GM21737 (cell line): ENCODE measurements around the gene TAOK1.

Experiments used
- ATAC-seq: cut with Tn5 transposase; IDR thresholded peaks from one replicate; pipeline ENCODE4 v1.9.1; 2021; ENCODE audit warnings: mild to moderate bottlenecking, moderate library complexity; ENCODE audit not compliant: unreplicated experiment

The TAOK1 gene

DNA sequence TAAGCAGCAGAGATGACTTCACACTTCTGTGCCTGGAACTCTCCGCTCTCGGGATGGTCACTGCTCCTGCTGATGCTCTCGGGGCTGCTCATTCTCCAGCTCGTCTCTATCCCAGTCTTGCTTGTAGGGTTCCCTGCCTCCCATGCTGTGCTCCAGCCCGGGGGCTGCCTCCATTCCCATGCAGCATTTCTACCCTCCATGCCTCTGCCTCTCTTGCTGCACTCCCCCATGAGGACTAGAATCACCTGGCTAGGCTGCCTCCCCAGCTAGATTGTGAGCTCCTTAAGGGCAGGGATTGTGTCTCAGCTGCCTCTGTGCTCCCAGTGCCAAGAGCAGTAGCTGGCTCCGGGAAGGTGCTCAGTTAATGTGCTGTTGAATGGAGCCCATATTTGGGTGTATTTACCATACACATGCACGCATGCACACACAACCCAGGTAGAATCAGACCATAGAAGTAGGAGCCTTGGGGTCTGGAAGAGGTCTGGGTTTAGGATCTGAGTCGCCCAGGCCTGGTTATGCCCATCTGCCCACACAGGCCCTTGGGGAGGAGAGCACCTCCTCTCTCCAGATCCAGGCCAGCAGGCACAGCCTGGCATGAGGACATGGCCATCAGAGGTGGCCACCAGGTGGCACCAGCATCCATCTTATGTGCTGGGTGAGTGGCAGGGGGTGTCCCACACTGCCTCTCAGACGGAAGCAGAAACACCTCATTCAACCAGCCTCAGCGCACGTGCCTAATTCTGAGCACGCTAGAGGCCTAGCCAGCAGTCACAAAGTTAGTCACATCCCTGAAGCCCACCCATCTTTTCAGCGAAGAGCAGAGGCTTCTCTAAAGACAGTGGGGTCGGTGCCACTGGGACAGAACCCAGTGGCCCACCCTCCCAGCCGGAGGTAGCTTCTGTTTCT, 190.0 kb downstream of the TAOK1 start:
- peak; percentile 63 for ATAC-seq

DNA sequence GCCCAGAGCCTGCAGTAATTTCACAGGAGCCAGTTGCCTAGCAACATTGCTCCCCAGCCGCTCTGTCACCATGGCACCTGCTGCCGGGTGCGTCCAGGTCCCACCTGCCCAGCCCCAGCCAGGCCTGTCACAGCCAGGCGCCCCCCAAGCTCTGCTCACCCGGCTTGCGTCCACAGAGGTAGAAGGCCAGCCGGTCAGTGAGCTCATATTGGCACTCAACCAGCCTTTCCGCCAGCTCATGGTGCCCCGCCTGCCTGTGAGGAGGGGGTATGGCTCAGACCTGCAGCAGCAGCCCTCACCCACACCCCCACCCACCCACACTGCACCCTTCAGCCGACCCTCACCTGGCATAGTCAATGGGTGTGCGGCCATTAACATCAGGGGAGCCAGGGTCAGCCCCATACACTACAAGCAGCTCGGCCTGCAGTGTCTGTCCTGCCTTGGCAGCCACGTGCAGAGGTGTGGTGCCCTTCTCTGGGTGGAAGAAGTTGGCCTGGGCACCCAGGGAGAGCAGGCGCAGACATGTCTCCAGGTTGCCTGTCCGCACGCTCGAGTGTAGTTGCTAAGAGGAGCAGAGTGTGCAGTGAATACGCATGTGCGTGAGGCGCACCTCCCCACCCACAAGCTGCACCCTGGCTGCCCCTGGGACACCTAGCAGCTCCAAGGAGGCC, 191.6 kb downstream of the TAOK1 start:
- no peak for ATAC-seq

DNA sequence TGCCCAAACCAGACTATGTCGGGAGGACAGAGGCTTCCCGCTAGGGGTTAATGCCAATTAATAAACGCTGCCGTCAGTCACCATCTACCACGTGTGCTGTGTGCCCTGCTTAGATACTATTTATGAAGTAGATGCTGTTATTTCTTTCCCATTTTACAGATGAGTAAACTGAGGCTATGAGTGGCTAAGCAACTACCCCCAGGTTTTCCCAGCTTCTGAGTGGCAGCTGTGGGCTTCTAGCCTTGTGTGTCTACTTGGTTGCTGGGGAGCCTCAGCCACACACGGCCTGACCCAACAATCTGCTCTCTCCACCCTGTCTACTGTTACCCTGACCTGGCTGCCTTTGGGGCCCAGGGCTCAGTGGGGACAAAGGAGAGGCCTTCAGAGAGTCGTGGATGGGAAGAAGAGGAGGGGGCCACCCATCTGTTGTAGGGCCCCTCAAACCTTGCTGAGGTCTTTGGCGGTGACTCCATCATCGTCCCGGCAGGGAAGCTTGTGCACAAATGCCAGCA, 192.1 kb downstream of the TAOK1 start:
- no peak for ATAC-seq

DNA sequence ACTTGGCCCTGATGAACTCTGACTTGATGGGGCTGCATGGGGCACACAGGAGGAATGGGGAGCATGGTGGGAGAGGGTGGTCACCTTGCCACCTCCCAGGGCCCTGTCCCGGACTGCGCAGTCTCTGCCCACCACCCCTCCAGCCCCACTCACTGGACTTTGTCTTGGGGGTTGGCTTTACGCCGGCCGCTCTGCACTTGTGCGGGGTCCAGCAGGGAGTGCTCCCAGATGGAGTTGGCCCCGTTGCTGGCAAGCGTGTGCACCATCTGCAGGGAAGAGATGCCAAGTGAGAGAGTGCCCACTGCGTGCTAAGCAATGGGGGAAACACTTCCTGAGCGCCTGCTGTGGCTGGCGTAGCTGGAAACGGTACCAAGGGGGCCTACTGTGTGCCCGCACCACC, 192.6 kb downstream of the TAOK1 start:
- ATAC-seq: no peak

DNA sequence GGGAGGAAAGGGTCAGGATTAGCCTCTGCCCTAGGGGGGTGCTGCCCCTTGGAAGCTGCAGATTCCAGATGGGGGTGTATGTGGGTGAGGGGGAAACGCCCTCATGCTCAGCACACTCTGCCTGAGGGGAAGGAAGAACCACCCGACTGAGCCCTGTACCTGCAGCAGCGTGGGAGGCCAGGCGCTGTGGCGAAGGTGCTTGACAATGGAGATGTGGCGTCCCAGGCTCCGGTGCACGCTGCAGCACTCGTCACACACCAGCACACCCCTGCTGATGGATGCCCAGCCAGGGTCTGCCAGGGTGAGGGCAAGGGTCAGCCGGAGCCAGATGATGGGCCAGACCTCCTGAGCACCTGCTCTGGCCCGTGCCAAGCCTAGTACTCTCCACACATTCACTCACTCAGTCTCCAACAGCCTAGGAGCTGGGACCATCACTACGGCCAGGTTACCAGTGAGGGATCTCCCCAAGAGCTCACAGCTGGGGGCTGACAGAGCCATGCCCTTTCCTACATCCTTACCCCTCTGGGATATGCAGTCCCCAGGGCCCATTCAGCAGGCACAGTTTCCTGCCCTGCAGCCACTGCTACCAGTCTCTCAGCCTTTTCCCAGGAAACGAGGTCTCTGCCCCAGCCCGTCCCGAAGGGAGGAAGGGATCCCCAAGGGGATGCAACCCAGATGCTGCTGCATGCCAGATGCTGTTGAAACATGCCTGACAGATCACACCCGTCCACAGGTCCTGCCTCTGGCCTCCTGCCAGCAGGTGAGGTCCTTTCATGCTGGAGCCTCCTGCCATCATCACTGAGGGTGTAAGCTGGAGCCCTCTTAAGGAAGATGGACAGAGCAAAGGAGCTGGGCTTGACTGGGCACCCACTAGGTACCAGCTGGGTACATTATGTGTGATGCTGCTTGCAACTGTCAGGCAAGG, 193.4 kb downstream of the TAOK1 start:
- ATAC-seq: no peak

DNA sequence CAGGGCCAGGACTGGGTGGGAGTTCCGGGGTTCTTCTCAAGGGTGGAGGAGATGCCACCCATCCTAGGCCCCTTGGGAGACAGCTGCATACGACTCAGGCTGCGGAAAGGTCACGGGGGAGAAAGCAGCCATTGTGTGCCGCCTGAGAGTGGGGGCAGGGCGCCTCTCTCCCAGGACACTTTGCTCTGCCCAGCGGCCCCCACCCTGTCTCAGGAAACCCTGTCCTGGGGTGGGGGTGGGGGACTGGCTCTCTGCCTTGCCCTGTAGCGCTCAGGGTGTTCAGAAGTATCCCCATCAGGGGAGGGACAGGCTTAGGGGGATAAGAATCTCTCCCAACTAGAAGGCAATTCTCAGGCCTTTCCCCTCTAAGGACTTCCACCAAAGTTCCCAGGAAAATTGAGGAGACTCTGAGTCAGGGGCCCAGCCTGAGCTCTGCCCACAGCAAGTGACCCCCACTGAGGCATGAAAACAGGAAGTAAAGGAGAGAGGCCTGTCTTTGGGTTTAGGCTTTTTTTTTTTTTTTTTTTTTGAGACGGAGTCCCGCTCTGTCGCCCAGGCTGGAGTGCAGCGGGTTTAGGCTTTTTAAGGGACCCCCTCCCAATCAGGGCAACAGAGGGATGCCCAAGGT, 194.4 kb downstream of the TAOK1 start:
- no peak for ATAC-seq

DNA sequence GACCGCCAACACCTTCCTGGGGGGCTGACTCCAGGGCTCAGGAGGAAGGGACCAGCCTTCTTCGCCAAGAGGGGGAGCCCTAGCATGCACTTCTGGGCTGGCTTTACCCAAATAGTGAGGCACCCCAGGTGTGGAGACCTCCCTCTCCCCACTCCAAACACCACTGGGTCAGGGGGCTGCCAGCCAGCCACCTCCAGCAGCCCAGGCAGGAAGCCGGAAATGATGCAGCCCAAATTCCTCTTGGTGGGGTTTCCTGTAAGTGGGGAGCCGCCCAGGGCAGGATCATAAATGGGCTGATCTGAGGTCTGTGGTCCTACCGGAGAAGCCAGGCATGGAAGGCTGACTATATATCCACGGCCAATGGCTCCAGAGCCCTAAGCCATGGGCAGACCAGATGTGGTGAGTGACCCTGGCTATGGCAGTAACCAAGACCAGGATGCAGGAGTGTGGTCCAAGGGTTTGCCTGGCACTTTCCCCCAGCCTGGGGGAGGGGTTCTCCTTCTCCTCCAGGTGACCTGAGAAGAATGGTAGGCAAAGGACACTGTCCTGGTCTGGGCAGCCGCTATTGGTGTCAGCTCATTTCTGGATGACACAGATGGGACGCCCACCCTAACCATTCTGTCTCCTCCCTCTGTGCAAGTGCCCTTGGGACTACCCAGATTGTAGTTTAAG, 195.1 kb downstream of the TAOK1 start:
- ATAC-seq: no peak

DNA sequence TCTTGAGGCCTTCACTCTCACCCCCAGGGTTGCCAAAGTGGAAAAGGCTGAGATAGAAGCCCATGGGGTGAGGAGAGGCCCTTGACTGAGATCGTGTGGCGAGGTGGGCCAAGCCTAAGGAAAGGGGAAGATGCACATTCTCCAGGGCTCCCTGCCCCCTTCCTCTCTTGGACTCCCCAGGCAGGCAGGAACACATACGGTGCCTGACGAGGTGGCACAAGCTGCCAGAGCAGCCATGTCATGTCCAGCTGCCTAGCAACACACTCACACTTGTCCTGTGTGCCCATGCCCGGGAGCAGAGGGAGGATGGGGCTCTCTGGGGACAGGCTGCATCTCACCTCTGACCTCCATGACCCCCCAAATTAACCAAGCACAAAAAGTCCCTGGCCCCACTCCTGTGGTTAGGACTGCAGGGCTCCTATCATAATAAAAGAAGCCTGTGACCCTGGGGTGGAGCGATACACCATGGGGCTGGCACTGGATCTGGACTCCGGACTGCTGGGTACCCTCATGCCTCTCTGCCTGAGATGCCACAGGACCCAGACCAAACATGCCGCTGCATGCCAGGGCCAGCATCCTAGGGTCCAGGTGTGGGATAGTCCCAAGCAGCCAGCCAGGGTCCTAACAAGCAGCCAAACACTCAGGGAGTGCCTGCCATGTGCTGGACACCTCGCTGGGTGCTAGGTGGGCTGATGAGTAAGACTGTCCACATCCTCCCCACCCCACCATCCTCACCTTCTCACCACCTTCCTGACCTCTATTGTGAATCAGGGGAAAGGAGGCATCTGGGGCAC, 196.7 kb downstream of the TAOK1 start:
- ATAC-seq: no peak

DNA sequence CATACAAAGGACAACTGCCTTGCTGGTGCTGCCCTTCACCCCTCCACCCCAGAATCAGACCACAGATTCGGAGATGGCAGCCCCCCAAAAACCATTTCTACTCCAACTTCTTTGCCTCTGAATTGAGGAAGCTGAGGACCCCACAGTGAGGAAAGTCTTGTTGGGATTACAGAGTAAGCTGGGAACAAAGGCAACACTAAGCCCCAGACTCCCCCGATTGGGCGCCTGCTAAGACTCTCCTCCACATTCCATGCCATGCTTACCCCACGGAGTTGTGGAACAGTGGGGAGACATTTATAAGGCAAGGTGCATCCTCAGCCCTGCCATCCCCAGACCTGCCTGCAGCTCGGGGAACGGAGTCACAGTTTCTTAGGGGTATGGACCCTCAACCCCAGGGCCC, 197.4 kb downstream of the TAOK1 start:
- no peak for ATAC-seq

DNA sequence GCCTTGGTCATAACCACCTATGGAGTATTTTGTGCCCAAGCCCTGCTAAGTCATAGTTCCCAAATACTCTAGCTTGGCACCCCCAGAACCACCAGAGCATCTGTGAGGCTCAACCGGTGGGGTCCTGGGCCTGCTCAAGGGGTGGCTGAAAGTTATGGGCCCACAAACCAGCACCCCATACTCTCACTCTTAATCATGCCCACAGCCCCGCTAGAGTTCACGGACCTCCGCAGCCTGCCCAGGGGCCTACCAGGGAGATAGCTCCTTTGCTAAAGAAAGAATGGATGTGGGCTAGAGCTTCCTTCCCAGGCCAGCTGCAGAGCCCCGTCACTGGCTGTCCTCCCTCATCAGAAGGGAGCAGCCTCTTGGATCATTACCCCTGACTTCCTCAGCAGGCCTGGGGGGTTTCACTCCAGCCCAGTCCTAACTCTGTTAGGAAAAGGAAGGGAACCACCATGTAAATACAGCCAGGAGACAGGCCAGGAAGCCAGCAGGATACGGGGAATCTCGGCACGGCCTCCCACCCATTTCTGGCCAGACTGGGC, 197.9 kb downstream of the TAOK1 start:
- ATAC-seq: no peak

DNA sequence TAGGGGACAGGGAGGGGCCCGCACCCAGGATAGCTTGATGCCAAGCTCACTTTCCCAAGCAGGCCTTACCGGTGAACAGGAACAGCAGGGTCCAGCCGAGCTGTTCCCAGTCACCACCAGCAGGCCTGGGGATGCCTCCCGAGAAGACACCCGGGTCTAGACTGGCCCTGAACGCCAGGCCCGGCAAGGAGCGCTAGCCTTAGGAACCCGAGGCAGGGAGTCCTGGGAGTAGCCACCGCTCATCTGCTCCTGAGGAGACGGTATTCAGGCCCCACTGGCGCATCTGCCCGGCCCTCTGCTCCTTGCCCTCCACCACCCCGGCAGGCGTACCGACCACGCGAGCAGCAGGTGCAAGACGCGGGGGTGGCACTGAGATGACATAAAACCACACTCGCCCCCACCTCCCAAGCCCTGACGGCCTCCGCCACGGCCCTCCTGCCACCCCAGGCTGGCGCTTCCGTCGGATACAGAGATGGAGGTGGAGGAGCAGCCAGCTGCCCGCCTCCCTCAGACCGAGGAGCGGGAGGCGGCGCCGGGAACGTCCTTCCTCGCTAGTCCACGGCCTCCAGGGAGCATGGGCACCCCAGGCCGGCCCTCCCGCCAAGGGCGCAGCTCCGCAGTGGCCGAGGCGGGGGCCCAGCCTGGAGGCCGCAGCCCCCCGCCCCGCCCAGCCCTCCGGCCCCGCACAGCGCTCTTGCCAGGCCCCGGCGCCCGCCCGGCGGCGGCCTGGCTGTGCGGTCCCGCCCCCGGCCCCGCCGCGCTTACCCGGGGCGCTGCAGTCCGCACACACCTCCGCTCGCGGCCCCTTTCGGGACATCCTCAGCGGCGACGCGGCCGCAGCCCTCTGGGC, 198.6 kb downstream of the TAOK1 start:
- peak; percentile 7 for ATAC-seq

DNA sequence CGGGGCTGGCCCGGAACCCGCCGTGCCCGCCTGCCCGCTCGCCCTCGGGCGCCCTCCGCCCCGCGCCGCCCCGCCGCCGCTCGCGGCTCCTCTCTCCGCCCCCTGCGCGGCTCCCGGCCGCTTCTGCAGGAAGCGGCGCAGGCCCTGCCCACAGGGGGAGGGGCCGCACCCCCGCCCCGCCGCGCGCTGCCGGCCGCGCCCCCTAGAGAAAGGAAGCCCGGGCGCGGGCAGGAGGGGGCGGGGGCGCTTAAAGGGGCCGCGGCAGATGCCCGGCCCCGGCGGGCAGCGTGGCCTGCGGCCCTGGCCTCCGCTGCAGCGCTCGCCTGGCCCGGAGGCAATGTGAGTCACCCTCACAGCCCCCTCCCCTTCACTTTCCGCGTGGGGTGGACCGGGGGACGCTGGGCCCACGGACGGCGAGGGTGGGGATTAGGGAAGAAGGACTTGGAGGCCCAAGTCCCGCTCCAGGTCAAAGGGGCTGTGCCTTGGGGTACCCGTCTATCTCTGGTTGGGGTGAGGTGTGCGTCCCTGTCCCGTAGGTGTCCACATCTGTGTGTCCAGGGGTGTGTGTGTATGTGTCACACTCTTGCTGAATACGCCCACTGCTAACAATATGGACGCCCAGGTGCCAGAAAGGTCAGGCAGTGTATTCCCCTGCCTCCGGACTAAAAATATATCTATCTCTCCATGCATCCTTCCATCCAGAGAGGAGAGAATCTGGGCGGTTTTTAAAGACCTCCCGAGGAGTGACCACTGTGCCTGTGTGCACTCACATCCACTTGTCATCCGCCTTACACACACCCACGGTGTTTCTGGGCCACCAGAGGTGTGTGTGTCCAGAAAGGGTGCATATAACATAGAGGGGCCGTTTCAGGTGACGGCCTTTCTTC, 199.6 kb downstream of the TAOK1 start, which contains the start of gene GIT1:
GIT1 (minus strand) TSS at position 125 of the 887 bp plus-strand sequence. CDS start 270 bp downstream, outside the sequence.
- peak; percentile 61 for ATAC-seq

DNA sequence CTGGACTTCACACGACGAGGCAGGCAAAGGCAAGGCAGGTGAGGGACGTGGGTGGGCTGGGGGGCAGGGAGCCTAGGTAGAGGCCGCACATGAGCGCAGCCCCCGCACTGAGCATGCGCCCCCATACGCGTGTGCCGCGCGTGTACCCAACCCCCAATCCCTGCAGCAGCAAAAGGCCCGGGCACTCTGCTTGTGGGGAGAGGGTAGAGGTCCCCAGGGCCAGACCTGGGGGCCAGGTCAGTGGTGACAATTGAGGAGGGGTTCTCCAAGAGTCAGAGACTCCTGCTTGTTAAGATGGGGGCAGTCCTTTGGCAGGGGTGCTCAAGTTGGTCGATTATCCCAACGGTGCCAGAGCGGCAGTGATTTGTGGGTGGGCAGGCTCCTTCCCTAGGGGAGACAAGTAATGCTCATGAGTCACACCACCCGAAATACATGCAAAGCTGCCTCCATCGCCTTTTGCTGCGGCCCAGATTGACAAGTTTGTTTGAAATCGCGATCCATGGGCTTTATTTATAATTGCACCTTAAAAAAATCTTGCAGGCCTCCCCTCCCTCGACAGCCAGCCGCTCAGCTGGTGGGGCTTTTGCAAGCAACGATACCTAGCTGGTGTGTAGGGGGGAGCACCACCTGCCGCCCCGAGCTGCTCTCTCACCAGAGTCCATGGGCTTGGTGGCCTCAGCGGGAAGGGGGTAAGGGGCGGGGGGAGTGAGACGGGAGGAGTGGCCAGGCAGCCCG, 200.4 kb downstream of the TAOK1 start:
- ATAC-seq: no peak

DNA sequence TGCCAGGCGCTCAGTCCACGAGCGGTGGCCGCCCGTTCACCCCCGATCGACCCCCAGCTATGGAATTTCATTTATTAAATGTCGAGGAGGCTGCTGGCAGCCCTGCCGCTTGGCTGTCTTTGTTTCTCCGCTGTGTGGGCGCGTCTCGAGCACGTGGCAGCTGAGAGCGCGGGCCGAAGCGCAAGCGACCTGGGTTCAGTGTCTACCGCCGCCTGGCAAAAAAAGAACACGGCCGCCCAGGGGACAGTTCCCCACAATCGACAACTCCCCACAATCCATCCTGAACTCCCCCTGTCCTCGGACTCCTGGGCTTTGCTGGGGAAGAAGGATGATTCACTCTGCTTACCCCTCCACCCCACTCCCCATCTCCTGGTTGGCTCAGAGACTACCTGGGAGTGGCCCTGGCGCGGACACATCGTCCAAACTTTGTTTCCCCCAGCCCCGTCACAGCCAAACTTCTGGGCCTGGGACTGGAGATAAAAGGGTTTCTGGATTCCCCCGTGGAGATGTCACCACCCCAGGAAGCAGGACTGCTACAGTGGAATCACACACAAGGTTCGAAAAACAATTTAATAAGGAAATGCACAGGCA, 201.1 kb downstream of the TAOK1 start:
- no peak for ATAC-seq

DNA sequence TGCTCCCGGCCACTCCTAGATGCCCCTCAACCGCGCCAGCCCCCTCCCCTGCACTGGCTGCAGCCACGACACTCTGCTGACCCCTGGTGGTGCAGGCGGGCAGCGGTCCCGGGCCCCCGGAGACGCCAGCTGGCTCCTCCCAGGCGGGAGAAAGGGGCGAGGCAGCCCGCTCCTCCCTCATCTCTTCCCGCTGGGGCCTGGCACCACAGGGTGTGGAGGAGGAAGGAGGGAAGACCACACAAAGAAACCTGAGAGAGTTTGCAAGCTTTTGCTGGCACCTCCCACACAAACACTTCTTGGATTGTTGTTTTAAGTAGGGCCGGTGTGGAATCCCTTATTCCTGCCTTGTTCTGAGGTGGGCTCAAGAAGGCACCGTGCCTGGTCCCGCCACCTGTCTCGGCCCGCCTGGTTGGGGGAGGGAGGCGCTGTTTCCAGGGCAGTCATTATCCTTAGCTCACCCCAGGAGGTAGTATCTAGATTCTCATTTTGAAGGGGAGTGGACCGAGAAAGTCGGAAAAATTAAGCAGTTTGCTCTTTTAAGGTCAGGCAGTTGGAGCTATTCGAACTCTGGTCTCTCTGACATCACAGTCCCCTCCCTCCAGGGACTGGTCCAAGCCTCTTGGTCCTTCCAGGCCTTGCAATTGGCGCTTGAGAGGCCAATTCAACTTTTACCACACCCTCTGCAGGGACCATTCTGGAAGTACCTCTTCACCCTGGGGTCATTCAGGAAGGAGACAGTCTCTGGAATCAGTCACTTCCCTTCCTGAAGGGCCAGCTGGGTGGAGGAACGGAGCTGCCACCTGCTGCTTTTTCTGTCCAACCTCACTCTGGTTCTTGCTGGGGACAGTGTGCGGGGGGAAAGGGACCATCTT, 201.8 kb downstream of the TAOK1 start:
- no peak for ATAC-seq
